ENCODE measurements around the gene RUNX1. TPM values are rescaled to one million over a fixed set of nuclear protein-coding genes. Genes with fewer than 3 reads are reported as not detected.

RUNX1 gene
- total RNA-seq, 1 donor from 2014 or later = 62.1 TPM

DNA sequence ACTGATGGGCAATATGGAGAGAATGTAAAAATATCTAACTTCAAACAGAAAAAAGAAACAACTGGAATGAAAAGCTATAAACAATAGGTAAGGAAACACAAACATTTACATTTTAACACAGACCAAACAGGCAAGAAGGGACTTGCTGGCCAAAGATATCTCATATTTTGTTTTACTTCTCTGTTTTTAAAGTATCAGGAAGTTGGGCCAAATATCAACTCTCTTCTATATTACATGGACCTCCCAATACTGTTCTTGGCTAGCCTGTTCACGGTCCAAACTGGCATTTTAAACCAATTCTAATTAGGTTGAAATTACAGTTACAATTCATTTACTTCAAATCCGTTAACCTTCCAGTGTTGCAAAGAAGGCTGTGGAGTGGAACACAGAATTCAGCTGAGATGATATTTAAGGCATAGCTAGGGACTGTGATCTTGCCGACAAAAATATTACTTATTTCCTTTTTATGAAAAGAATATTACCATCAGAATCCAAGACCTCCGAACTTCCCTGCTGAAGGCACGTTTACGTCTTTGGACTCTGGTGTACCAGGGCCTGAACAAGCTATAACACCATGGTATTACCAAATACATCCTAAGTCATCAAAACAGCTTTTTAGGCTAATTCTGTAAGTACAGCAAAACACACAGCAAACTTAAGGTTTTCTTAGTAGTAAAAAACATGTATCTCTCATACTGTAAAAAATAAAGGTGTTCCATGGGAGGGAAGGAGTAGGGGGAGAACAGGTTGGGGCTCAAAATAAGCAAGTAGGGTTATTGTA, 165.4 kb downstream of the RUNX1 start:
- H3K9me3 ChIP-seq = no peaks in the 10 kb centered on the region
- H3K4me3 ChIP-seq = peak overlapping the region; percentile 26 to 64
- no peak for TF ChIP-seq POLR2A (IDR thresholded peaks at IDR 0.05)
- H3K36me3 ChIP-seq = peaks cover 0 to 14% of the 10 kb centered on the region in 2 donors
- H3K4me1 ChIP-seq = peaks cover 22% of the 10 kb centered on the region
- peak in 1 of 2 donors; percentile 8 for DNase-seq (ENCODE audit: extremely low spot score in 2 of 2)
- intact Hi-C loops (cut with DNase I) = no loop called here
- H3K27me3 ChIP-seq = no peaks in the 10 kb centered on the region
- H3K27ac ChIP-seq = peak overlapping the region; percentile 90

DNA sequence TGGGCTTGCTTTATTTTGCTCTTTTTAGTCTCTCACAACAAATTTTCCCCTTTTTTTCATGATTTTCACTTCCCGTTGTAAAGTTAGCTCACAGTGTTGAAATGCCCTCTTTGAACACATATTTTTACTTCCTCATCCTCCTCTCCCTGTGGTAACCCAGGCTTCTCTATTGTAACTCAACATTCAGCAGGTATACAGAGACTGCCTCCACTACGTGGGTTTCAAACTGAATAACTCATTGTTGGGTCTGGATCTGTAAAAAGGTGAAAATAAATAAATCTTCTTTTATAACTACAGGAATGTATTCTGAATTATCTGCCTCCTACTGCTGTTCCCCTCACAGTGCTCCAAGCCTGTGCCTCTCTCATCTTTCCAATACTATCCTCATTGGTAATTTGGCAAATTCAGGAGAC, 166.4 kb downstream of the RUNX1 start:
- H3K36me3 ChIP-seq = peaks cover 0 to 16% of the 10 kb centered on the region in 2 donors
- peaks cover 31% of the 10 kb centered on the region for H3K4me1 ChIP-seq
- H3K4me3 ChIP-seq = peak overlapping the region in 1 of 2 donors; percentile 64
- no peak for DNase-seq (ENCODE audit: extremely low spot score in 2 of 2)
- intact Hi-C loops (cut with DNase I) = no loop called here
- H3K9me3 ChIP-seq = no peaks in the 10 kb centered on the region
- no peak for TF ChIP-seq POLR2AphosphoS5 (IDR thresholded peaks at IDR 0.05; ENCODE audit: insufficient read depth in 1 of 2, low read depth in 1 of 2)
- TF ChIP-seq POLR2A (IDR thresholded peaks at IDR 0.05) = no peak
- TF ChIP-seq, protein P1, sequence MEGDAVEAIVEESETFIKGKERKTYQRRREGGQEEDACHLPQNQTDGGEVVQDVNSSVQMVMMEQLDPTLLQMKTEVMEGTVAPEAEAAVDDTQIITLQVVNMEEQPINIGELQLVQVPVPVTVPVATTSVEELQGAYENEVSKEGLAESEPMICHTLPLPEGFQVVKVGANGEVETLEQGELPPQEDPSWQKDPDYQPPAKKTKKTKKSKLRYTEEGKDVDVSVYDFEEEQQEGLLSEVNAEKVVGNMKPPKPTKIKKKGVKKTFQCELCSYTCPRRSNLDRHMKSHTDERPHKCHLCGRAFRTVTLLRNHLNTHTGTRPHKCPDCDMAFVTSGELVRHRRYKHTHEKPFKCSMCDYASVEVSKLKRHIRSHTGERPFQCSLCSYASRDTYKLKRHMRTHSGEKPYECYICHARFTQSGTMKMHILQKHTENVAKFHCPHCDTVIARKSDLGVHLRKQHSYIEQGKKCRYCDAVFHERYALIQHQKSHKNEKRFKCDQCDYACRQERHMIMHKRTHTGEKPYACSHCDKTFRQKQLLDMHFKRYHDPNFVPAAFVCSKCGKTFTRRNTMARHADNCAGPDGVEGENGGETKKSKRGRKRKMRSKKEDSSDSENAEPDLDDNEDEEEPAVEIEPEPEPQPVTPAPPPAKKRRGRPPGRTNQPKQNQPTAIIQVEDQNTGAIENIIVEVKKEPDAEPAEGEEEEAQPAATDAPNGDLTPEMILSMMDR (IDR thresholded peaks at IDR 0.05) = no peak
- H3K27ac ChIP-seq = peak overlapping the region; percentile 90
- no peaks in the 10 kb centered on the region for H3K27me3 ChIP-seq

DNA sequence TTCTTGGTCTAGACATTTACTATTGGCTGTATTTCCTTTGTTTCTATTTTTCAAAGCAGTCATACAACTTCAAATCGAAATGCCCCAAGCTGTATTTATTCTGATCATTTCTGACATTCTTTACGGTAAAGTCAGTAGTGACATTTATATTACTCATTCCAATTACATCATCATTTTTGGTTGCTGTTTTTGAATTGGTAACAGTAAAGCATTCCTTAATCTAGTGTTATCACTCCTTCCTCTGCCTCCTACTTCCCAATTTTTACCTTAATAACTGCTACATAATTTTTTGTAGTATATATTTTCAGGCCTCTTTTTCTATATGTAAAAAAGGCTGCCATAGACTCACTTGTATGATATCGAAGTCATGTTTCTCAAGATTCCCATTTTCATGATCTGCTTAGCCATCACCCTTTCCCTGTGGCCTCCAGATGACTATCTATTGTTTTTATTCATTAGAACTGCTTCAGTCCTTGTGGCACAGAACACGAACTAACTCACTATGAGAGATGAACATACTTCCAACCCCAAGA, 167.2 kb downstream of the RUNX1 start:
- H3K4me3 ChIP-seq = no peak overlapping the region
- intact Hi-C loops (cut with DNase I) = no loop called here

DNA sequence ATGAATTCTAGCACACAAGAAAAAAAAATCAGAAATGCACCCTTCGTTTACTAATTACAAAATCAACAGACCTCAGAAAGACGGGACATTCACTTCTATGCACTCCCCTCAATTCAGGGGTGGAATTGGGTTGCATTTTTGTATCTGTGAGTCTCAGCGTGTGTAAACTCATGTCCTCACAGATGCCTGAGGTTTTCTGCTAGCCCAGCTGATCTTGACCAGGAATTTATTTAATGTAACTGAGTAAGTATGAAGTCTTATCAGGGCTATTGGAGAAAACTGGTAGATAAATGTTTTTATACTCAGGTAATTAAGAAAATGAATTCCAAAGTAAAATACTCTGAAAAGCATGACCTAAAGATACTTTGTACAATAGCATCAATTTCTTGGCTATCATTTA, 167.7 kb downstream of the RUNX1 start:
- peaks cover 44% of the 10 kb centered on the region for H3K4me1 ChIP-seq
- DNase-seq (ENCODE audit: extremely low spot score in 2 of 2) = peak in 1 of 2 donors; percentile 11
- no peak overlapping the region for H3K4me3 ChIP-seq
- intact Hi-C loops (cut with DNase I) = no loop called here
- peak overlapping the region; percentile 90 for H3K27ac ChIP-seq
- no peaks in the 10 kb centered on the region for H3K27me3 ChIP-seq
- peaks cover 0 to 16% of the 10 kb centered on the region in 2 donors for H3K36me3 ChIP-seq
- TF ChIP-seq POLR2A (IDR thresholded peaks at IDR 0.05) = no peak
- TF ChIP-seq POLR2AphosphoS5 (IDR thresholded peaks at IDR 0.05; ENCODE audit: insufficient read depth in 1 of 2, low read depth in 1 of 2) = no peak
- TF ChIP-seq, protein P1 (IDR thresholded peaks at IDR 0.05) = no peak
- H3K9me3 ChIP-seq = no peaks in the 10 kb centered on the region

More for the DNA sequence above, 167.2 kb downstream of the RUNX1 start:
- H3K27me3 ChIP-seq = no peaks in the 10 kb centered on the region
- H3K9me3 ChIP-seq = no peaks in the 10 kb centered on the region
- peak in 1 of 2 donors; percentile 13 for DNase-seq (ENCODE audit: extremely low spot score in 2 of 2)
- no peak for TF ChIP-seq POLR2A (IDR thresholded peaks at IDR 0.05)
- peaks cover 0 to 16% of the 10 kb centered on the region in 2 donors for H3K36me3 ChIP-seq
- H3K4me1 ChIP-seq = peaks cover 39% of the 10 kb centered on the region
- peak overlapping the region; percentile 90 for H3K27ac ChIP-seq

DNA sequence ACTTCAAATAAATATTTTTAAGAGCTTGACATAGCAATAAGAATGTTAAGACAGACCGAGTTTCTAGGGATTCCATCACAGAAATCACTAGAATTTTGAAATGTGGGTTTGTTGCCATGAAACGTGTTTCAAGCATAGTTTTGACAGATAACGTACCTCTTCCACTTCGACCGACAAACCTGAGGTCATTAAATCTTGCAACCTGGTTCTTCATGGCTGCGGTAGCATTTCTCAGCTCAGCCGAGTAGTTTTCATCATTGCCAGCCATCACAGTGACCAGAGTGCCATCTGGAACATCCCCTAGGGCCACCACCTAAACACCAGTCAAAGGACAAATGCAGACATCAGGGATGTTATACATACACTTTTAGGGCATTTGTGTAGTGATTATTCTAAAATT, 168.7 kb downstream of the RUNX1 start:
- Histone ChIP-seq H3K9me3 (no peaks in the 10 kb centered on the region), H3K27ac (no peak overlapping the region), H3K36me3 (peaks cover 0 to 16% of the 10 kb centered on the region in 2 donors), H3K4me1 (peaks cover 54% of the 10 kb centered on the region), H3K27me3 (no peaks in the 10 kb centered on the region), H3K4me3 (no peak overlapping the region)
- intact Hi-C loops (cut with DNase I) = no loop called here
- no peak for TF ChIP-seq POLR2A (IDR thresholded peaks at IDR 0.05)
- no peak for TF ChIP-seq POLR2AphosphoS5 (IDR thresholded peaks at IDR 0.05; ENCODE audit: insufficient read depth in 1 of 2, low read depth in 1 of 2)
- TF ChIP-seq, protein P1 (IDR thresholded peaks at IDR 0.05) = no peak
- peak in 1 of 2 donors; percentile 67 for DNase-seq (ENCODE audit: extremely low spot score in 2 of 2)

DNA sequence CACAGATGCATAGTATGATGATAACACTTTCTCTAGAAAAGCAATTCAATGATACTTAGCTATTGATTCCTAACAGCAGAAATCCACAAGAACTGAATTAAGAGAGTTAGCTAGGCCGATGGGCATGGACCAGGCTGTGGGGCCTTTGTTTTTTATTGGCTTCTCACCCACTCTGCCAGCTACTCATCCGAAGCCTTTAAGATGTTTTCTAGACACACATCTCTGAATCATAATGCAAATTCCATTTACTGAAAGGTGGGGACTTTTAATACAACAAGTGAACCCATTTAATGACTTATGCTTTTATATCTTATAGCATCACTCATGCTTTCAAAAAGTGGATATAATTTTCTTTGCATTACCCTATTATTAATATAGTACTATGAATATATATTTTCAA, 170.2 kb downstream of the RUNX1 start:
- Histone ChIP-seq H3K36me3 (peaks cover 0 to 17% of the 10 kb centered on the region in 2 donors), H3K4me1 (peaks cover 64% of the 10 kb centered on the region), H3K9me3 (no peaks in the 10 kb centered on the region), H3K27me3 (no peaks in the 10 kb centered on the region), H3K27ac (no peak overlapping the region), H3K4me3 (no peak overlapping the region)
- DNase-seq (ENCODE audit: extremely low spot score in 2 of 2) = peak in 1 of 2 donors; percentile 22
- TF ChIP-seq POLR2A (IDR thresholded peaks at IDR 0.05) = no peak
- no peak for TF ChIP-seq POLR2AphosphoS5 (IDR thresholded peaks at IDR 0.05; ENCODE audit: insufficient read depth in 1 of 2, low read depth in 1 of 2)
- TF ChIP-seq, protein P1 (IDR thresholded peaks at IDR 0.05) = no peak
- intact Hi-C loops (cut with DNase I) = no loop called here

All from vagina (tissue), 2 donors.